Stimulated activated naive B cell treated with anti-CD40 and anti-IgM and Interleukin-4, amounts not matched to agents 10 μg/mL and 1 μg/mL and 100 μg/mL, for 72 hours (primary cell): ENCODE measurements around the gene KHK.
A peak's percentile ranks its signal among the peaks of the same experiment; 100 is the strongest.

Source experiments
- ATAC-seq, 2 donors: fragments of 150-1000 bp; cut with Tn5 transposase; replicated peaks; 2 replicates each; pipeline ENCODE4 v1.10.0; 2021; ENCODE audit warnings: moderate library complexity in 1 of 2
- DNase-seq: peaks from one replicate; pipeline ENCODE4 v3.0.0; 2021
- H3K27ac Mint-ChIP-seq: one replicate; pipeline ENCODE4 v1.8.0; 2022; ENCODE audit warnings: mild to moderate bottlenecking, mixed read lengths
- H3K27me3 Mint-ChIP-seq, 2 donors: one replicate each; pipeline ENCODE4 v1.8.0; 2022; ENCODE audit warnings: mixed read lengths in 2 of 2
- H3K36me3 Mint-ChIP-seq, 2 donors: one replicate each; pipeline ENCODE4 v1.8.0; 2022; ENCODE audit warnings: mixed read lengths in 2 of 2, mild to moderate bottlenecking in 1 of 2
- H3K4me1 Mint-ChIP-seq, 2 donors: one replicate each; pipeline ENCODE4 v1.8.0; 2022; ENCODE audit warnings: mixed read lengths in 2 of 2, mild to moderate bottlenecking in 1 of 2
- H3K4me3 Mint-ChIP-seq, 2 donors: one replicate each; pipeline ENCODE4 v1.8.0; 2022; ENCODE audit warnings: mild to moderate bottlenecking in 2 of 2, mixed read lengths in 2 of 2, moderate library complexity in 1 of 2
- H3K9me3 Mint-ChIP-seq, 2 donors: one replicate each; pipeline ENCODE4 v1.8.0; 2022; ENCODE audit warnings: mixed read lengths in 2 of 2, mild to moderate bottlenecking in 1 of 2

The KHK gene

GRCh38 chr2:27147935-27148334, 61.4 kb downstream of the KHK start:
- DNase-seq: no peak
- ATAC-seq: no peak
- H3K4me3 Mint-ChIP-seq: no peak overlapping the region
- H3K27ac Mint-ChIP-seq: no peak overlapping the region
- peaks cover 7% of the 10 kb centered on the region in 2 donors for H3K4me1 Mint-ChIP-seq
- peaks cover 12 to 34% of the 10 kb centered on the region in 2 donors for H3K27me3 Mint-ChIP-seq
- no peaks in the 10 kb centered on the region for H3K36me3 Mint-ChIP-seq
- H3K9me3 Mint-ChIP-seq: peaks cover 0 to 2% of the 10 kb centered on the region in 2 donors

GRCh38 chr2:27148801-27149439, 62.3 kb downstream of the KHK start, which contains the start of gene TCF23:
Gene TCF23 (plus strand): TSS chr2:27149004. CDS start chr2:27149134, 130 bp downstream.
- Mint-ChIP-seq H3K9me3 (no peaks in the 10 kb centered on the region), H3K27ac (peak within 1 kb of the TSS; percentile 73), H3K36me3 (no peaks in the 10 kb centered on the region), H3K4me1 (peaks cover 7 to 9% of the 10 kb centered on the region in 2 donors), H3K27me3 (peaks cover 12 to 24% of the 10 kb centered on the region in 2 donors), H3K4me3 (no peak within 1 kb of the TSS)
- ATAC-seq (no peak), DNase-seq (no peak)

- no peaks in the 10 kb centered on the region for H3K36me3 Mint-ChIP-seq
- H3K9me3 Mint-ChIP-seq: no peaks in the 10 kb centered on the region
- no peak for ATAC-seq
- peaks cover 12 to 15% of the 10 kb centered on the region in 2 donors for H3K27me3 Mint-ChIP-seq
- H3K4me3 Mint-ChIP-seq: no peak overlapping the region
- H3K27ac Mint-ChIP-seq: no peak overlapping the region
- no peak for DNase-seq
- H3K4me1 Mint-ChIP-seq: peaks cover 7 to 9% of the 10 kb centered on the region in 2 donors
These were observed 63.2 kb downstream of the KHK start for GRCh38 chr2:27149570-27150405.
